ENCODE measurements around the gene CNTNAP5.

- no peak for TF ChIP-seq CTCF (IDR thresholded peaks at IDR 0.05)
- TF ChIP-seq POLR2A (IDR thresholded peaks at IDR 0.05), result no peak
- TF ChIP-seq POLR2AphosphoS5 (IDR thresholded peaks at IDR 0.05), result no peak
These were observed 357.1 kb downstream of the CNTNAP5 start for GRCh38 chr2:124382067-124382618.
